ACHN (cell line): ENCODE measurements around the gene MCRS1.
"Not testable (repeated sequence)": the region's sequence is repeated elsewhere in the genome, so short reads cannot be mapped to it uniquely, and the experiment has no call there.

Experiments used
- DNase-seq: peaks from one replicate; pipeline ENCODE4 v3.0.0-alpha.2; 2015
- in situ Hi-C: cut with HindIII; loops from 2 replicates; pipeline ENCODE4 v1.10.0; 2017; ENCODE audit warnings: low sequenced_read_pairs, low pct_ligation_motif_present, low pct_unique_long_range_greater_than_20kb

MCRS1 gene

GRCh38 chr12:49567611-49568441, at the start of gene MCRS1:
MCRS1 (minus strand) TSS chr12:49568142; CDS start chr12:49566731, 1,411 bp downstream.
- in situ Hi-C loops = no loop called here
- peak; percentile 97 for DNase-seq

- in situ Hi-C loops = no loop called here
- no peak for DNase-seq
Observed at GRCh38 chr12:49616533-49617219, 48.7 kb upstream of the MCRS1 start.

- no peak for DNase-seq
Observed at GRCh38 chr12:49615725-49616124, 47.8 kb upstream of the MCRS1 start.

GRCh38 chr12:49612210-49612609, 44.3 kb upstream of the MCRS1 start:
- in situ Hi-C loops = no loop called here
- DNase-seq = no peak

More at GRCh38 chr12:49615725-49616124, 47.8 kb upstream of the MCRS1 start:
- in situ Hi-C loops = no loop called here

- DNase-seq, in situ Hi-C loops: not testable (repeated sequence)
Observed at GRCh38 chr12:49610785-49611184, 42.8 kb upstream of the MCRS1 start.

- DNase-seq = no peak
- in situ Hi-C loops = no loop called here
Observed at GRCh38 chr12:49609875-49610154, 41.9 kb upstream of the MCRS1 start.

GRCh38 chr12:49609059-49609874, 41.3 kb upstream of the MCRS1 start:
- in situ Hi-C loops = no loop called here
- no peak for DNase-seq

GRCh38 chr12:49605539-49605938, 37.6 kb upstream of the MCRS1 start, which contains the start of gene FAM186B:
FAM186B (minus strand) TSS chr12:49605639; CDS start chr12:49605477, 162 bp downstream.
- DNase-seq, in situ Hi-C loops: not testable (repeated sequence)

- in situ Hi-C loops = no loop called here
- DNase-seq = no peak
Observed at GRCh38 chr12:49604856-49605255, 36.9 kb upstream of the MCRS1 start.

- DNase-seq = no peak
- in situ Hi-C loops = no loop called here
Observed at GRCh38 chr12:49603721-49604120, 35.8 kb upstream of the MCRS1 start.

- in situ Hi-C loops = no loop called here
- no peak for DNase-seq
Observed at GRCh38 chr12:49599961-49600360, 32.0 kb upstream of the MCRS1 start.

- in situ Hi-C loops = no loop called here
- DNase-seq = no peak
Observed at GRCh38 chr12:49598527-49598926, 30.6 kb upstream of the MCRS1 start.

- in situ Hi-C loops = no loop called here
- DNase-seq = no peak
Observed at GRCh38 chr12:49588721-49589516, 21.0 kb upstream of the MCRS1 start.

GRCh38 chr12:49588281-49588680, 20.3 kb upstream of the MCRS1 start:
- in situ Hi-C loops = no loop called here
- no peak for DNase-seq

- DNase-seq = no peak
- in situ Hi-C loops = no loop called here
Observed at GRCh38 chr12:49587174-49587908, 19.4 kb upstream of the MCRS1 start.

- in situ Hi-C loops = no loop called here
- no peak for DNase-seq
Observed at GRCh38 chr12:49585477-49586459, 17.8 kb upstream of the MCRS1 start.

GRCh38 chr12:49584591-49584990, 16.6 kb upstream of the MCRS1 start:
- no peak for DNase-seq
- in situ Hi-C loops = no loop called here
